Effector memory CD4-positive, alpha-beta T cell (primary cell): ENCODE results near the gene TMEM168.
"Not testable (repeated sequence)": the region's sequence is repeated elsewhere in the genome, so short reads cannot be mapped to it uniquely, and the experiment has no call there.

Source experiments
- DNase-seq, 3 donors: peaks; one replicate each; pipeline ENCODE4 v3.0.0-alpha.2; 2020
- H3K27ac ChIP-seq: 2 replicates; pipeline ENCODE4 v1.7.0; 2013; ENCODE audit warnings: mild to moderate bottlenecking, low read length, moderate library complexity; ENCODE audit not compliant: insufficient read depth, poor library complexity, severe bottlenecking
- H3K27me3 ChIP-seq: replicated peaks from 2 replicates; pipeline ENCODE4 v1.7.0; 2013; ENCODE audit warnings: mild to moderate bottlenecking, low read length; ENCODE audit not compliant: insufficient read depth, control insufficient read depth, poor library complexity, severe bottlenecking
- H3K36me3 ChIP-seq: 2 replicates; pipeline ENCODE4 v1.7.0; 2013; ENCODE audit warnings: mild to moderate bottlenecking, low read length, moderate library complexity; ENCODE audit not compliant: control insufficient read depth, insufficient read depth
- H3K4me1 ChIP-seq: 2 replicates; pipeline ENCODE4 v1.7.0; 2013; ENCODE audit warnings: low read length, mild to moderate bottlenecking; ENCODE audit not compliant: control insufficient read depth, insufficient read depth, poor library complexity, severe bottlenecking
- H3K4me3 ChIP-seq: 2 replicates; pipeline ENCODE4 v1.7.0; 2013; ENCODE audit warnings: low read length, low read depth, mild to moderate bottlenecking; ENCODE audit not compliant: insufficient read depth, poor library complexity, severe bottlenecking
- H3K9me3 ChIP-seq: 2 replicates; pipeline ENCODE4 v1.7.0; 2013; ENCODE audit warnings: mild to moderate bottlenecking, low read length, moderate library complexity; ENCODE audit not compliant: control insufficient read depth

Gene TMEM168

GRCh38 chr7:112800486-112800885 is 10.3 kb upstream of the TMEM168 start:
- Histone ChIP-seq H3K9me3 (no peaks in the 10 kb centered on the region), H3K4me1 (no peaks in the 10 kb centered on the region), H3K36me3 (no peaks in the 10 kb centered on the region), H3K4me3 (no peak overlapping the region), H3K27me3 (no peaks in the 10 kb centered on the region), H3K27ac (no peak overlapping the region)
- no peak for DNase-seq

GRCh38 chr7:112799448-112800120 is 9.4 kb upstream of the TMEM168 start:
- no peak overlapping the region for H3K27ac ChIP-seq
- H3K9me3 ChIP-seq = no peaks in the 10 kb centered on the region
- no peak for DNase-seq

GRCh38 chr7:112798274-112799159 is 8.3 kb upstream of the TMEM168 start:
- H3K36me3 ChIP-seq = no peaks in the 10 kb centered on the region
- no peaks in the 10 kb centered on the region for H3K4me1 ChIP-seq
- no peak for DNase-seq
- no peak overlapping the region for H3K27ac ChIP-seq
- H3K27me3 ChIP-seq = no peaks in the 10 kb centered on the region
- H3K9me3 ChIP-seq = no peaks in the 10 kb centered on the region
- no peak overlapping the region for H3K4me3 ChIP-seq

More at GRCh38 chr7:112799448-112800120, 9.4 kb upstream of the TMEM168 start:
- Histone ChIP-seq H3K36me3 (no peaks in the 10 kb centered on the region), H3K4me3 (no peak overlapping the region), H3K27me3 (no peaks in the 10 kb centered on the region), H3K4me1 (no peaks in the 10 kb centered on the region)

GRCh38 chr7:112796552-112796951 is 6.4 kb upstream of the TMEM168 start:
- not testable (repeated sequence) for H3K27ac ChIP-seq, H3K27me3 ChIP-seq, H3K36me3 ChIP-seq, H3K4me3 ChIP-seq, DNase-seq, H3K4me1 ChIP-seq, H3K9me3 ChIP-seq

GRCh38 chr7:112792441-112792840 is 2.2 kb upstream of the TMEM168 start:
- Histone ChIP-seq H3K27ac (no peak overlapping the region), H3K9me3 (no peaks in the 10 kb centered on the region), H3K27me3 (no peaks in the 10 kb centered on the region), H3K4me3 (no peak overlapping the region), H3K4me1 (peaks cover 9% of the 10 kb centered on the region), H3K36me3 (no peaks in the 10 kb centered on the region)
- no peak for DNase-seq

- no peak overlapping the region for H3K27ac ChIP-seq
- peaks cover 9% of the 10 kb centered on the region for H3K4me1 ChIP-seq
- DNase-seq = no peak
- no peak overlapping the region for H3K4me3 ChIP-seq
- no peaks in the 10 kb centered on the region for H3K9me3 ChIP-seq
- H3K36me3 ChIP-seq = no peaks in the 10 kb centered on the region
- H3K27me3 ChIP-seq = no peaks in the 10 kb centered on the region
These were observed 1.4 kb upstream of the TMEM168 start for GRCh38 chr7:112791465-112792168.

- Histone ChIP-seq H3K9me3 (no peaks in the 10 kb centered on the region), H3K36me3 (no peaks in the 10 kb centered on the region), H3K27me3 (no peaks in the 10 kb centered on the region), H3K27ac (peak overlapping the region; percentile 75), H3K4me3 (peak overlapping the region; percentile 96), H3K4me1 (peaks cover 9% of the 10 kb centered on the region)
- DNase-seq = no peak
These were observed 402 bp upstream of the TMEM168 start for GRCh38 chr7:112790586-112791003.

- H3K4me1 ChIP-seq = peaks cover 9% of the 10 kb centered on the region
- H3K4me3 ChIP-seq = peak overlapping the region; percentile 96
- DNase-seq = no peak
- no peaks in the 10 kb centered on the region for H3K27me3 ChIP-seq
- H3K9me3 ChIP-seq = no peaks in the 10 kb centered on the region
- H3K36me3 ChIP-seq = no peaks in the 10 kb centered on the region
- peak overlapping the region; percentile 75 for H3K27ac ChIP-seq
These were observed 758 bp downstream of the TMEM168 start for GRCh38 chr7:112789453-112789816.

GRCh38 chr7:112788778-112789343 is 1.3 kb downstream of the TMEM168 start:
- Histone ChIP-seq H3K36me3 (no peaks in the 10 kb centered on the region), H3K27ac (no peak overlapping the region), H3K4me1 (peaks cover 9% of the 10 kb centered on the region), H3K4me3 (peak overlapping the region; percentile 96), H3K27me3 (no peaks in the 10 kb centered on the region), H3K9me3 (no peaks in the 10 kb centered on the region)
- no peak for DNase-seq
